GM19467 (cell line): ENCODE data around the gene GRPEL1.

Experiments used
- ATAC-seq: cut with Tn5 transposase; IDR thresholded peaks from one replicate; pipeline ENCODE4 v1.9.1; 2021; ENCODE audit warnings: mild to moderate bottlenecking, moderate library complexity; ENCODE audit not compliant: unreplicated experiment

GRPEL1 gene

GRCh38 chr4:7025040-7025602 lies 42.7 kb downstream of the GRPEL1 start:
- ATAC-seq: no peak

GRCh38 chr4:7024336-7024890 lies 43.5 kb downstream of the GRPEL1 start:
- no peak for ATAC-seq

DNA sequence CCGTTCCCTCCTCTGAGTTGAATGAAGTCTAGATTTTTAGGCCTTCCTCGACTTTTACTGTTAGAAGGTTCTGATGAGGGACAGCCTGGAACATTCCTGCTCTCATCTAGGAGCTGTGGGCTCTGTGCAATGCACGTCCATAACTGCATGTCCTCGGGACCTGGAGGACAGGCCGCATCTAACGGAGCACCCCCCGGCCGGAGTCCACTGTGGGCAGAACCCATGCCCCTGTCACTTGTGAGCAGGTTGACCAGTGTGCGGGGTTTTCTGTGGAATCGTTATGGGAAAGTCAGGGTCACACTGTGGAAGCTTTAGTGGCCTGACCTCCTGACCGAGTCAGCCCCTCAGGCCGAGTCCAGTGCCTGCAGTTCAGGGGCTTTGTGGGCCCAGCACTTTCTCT lies 44.0 kb downstream of the GRPEL1 start:
- ATAC-seq: no peak

GRCh38 chr4:7023486-7023885 lies 44.4 kb downstream of the GRPEL1 start:
- no peak for ATAC-seq

DNA sequence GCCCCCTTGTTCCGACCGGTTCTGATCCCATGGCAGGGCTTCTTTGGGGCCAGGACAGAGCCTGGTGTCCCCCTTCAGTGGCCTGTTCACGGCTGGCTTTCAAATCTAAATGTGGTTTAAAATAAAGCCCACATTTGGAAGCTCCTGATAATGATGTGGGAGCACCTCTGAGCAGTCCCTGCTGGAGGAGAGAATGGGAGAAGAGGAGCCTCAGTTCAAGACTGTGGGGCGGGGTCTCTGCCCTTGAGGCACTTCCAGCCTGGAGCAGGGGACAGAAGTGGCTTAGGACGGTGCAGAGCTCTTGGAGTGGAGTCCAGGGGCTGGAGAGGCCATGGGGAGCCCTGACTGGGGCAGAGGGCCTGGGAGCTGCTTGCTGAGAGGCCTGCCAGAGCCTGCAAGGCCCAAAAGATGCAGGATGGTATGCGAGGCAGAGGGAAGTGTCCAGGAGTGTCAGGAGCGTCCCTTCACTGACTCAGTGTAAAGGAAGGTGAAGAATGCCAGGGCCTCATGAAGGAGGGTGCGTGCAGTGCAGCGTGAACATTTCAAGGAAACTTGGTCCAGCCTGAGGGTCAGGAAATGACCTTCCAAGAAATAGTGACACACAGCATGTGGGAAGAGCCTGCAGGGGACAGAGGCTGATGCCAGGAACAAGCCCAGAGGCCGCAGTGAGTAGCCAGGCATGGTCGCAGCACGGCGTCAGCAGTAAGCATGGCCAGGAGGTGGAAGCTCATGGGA lies 45.8 kb downstream of the GRPEL1 start:
- ATAC-seq: no peak

- no peak for ATAC-seq
Observed at GRCh38 chr4:7021355-7021754, 46.5 kb downstream of the GRPEL1 start.

- ATAC-seq: no peak
Observed at GRCh38 chr4:7020856-7021255, 47.0 kb downstream of the GRPEL1 start.

DNA sequence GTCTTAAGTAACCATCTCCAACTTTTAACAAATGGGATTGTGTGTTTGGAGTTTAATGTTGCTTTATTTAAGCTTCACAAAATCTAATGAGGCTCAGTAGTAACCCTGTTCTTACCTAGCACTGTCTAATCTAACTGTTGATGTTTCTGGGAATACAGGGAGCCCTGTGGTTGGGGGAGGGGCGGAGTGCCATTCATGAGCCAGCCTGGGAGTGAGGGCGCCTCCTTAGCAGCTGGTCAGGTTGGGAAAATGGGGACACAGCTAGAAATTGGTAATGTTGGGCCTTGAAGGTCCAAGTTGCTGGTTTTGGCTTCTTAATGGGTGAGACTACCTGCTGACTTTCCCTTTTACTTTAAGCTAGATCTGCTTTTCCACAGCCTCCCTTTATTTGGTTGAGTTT lies 47.6 kb downstream of the GRPEL1 start:
- ATAC-seq: no peak

GRCh38 chr4:7019367-7019766 lies 48.5 kb downstream of the GRPEL1 start:
- ATAC-seq: no peak

DNA sequence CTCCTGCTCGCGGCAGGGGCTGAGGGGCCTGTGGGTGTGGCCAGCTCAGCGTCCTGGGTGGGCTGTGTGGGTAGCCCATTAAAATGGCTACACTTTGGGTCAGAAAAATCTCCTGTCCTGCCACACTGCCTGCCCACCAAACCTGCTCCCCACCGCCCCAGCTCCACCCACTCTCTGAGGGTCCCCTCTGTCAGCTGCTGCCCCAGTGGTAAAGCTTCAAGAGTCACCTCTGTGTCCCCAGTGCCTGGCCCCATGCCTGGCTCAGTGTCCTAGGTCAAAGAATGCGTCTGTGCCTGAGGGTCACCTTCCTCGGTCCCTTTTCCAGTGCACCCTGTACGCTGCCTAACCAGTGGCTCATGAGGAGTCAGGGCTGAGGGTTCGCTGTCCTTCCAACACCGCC lies 49.6 kb downstream of the GRPEL1 start:
- ATAC-seq: no peak

GRCh38 chr4:7017446-7018048 lies 50.3 kb downstream of the GRPEL1 start:
- ATAC-seq: no peak

DNA sequence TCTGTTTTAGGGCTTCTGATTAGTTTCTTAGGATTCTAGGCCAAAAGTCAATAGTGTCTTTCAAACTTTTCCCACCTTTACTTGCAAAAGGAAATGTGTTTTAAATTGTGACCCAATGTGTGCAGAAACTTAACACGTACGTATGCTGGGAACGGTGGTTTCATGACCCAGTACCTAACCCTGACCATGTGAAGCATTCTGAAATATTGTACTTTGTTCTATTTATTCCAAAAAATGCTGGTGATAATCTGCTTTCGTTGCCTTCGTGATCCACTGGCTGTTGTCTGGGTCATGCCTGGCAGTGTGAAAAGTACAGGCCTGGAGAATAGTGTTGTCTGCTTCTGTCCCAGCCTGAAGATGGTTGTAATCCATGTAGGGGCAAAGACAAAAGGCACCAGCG lies 51.4 kb downstream of the GRPEL1 start:
- ATAC-seq: no peak

DNA sequence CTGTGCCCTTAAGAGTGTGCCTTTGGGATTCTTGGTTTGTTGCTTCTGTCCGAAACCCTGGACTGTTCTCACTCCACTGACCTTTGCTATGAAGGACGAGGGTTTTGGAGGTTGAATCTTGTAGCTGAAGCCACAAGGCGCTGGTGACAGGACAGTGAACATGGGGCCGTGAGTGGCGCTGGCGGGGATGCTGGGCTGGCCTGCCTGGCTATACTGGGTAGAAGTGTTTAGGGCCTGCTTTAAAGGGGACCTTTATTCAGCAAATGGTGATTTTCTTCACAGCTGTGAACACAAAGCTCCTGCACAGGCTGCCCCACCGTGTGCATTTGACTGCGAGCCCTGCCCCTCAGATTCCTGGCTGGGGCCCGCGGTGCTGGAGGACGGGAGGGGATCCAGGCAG lies 51.8 kb downstream of the GRPEL1 start:
- no peak for ATAC-seq

GRCh38 chr4:7015383-7016035 lies 52.4 kb downstream of the GRPEL1 start:
- no peak for ATAC-seq

DNA sequence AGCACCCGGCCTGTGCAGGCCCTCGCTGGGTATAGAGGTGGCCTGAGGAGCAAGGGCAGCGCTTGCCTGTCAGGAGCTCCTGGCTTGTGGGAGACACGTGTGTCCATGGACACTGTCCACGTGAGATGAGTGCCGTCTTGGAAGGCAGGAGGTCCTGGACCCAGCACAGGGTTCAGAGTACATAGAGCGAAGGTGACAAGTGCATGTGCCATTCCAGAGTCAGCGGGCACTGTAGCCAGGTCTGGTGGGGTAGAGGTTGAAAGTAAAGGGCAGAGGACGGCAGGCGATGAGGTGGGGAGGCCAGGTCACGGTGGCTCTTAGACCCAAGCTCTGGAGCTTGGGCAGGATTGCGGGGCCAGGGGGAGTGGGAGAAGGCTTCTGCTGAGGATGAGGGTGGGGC lies 53.0 kb downstream of the GRPEL1 start:
- ATAC-seq: no peak

DNA sequence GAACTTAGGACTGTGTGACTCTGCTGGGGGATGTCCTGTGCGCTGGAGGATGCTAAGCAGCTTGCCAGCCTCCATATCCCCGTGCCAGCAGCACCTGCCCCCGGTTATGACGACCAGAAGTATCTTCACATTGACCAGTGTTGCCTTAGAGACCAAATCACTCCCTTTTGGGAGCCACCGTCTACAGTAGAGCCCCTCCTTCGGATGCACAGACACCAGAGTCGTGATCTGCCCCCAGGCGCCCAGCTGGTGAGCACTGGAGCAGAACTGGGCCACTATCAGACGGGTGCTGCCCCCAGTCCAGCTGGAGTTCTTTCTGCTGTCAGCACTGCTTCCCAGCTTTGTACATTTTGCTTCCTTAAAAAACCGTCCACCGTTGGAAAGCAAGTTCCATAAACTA lies 54.7 kb downstream of the GRPEL1 start:
- no peak for ATAC-seq

DNA sequence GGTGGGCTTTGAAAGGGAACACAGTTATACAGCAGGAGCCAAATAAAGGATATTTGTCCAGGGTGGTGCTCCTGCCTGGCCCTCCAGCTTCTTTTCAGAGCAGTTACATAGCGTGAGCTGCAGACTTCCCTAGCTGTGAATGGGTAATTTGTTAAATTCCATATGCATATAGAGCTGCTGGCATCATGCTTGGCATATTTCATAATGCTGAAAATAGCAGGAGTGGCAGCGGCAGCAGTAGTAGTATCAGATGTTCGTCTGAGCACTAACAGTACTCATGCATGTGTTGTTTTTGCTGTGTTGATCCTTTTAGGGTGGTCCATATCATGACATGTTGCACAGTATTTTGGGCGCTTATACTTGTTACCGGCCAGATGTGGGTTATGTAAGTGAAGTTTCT lies 58.3 kb downstream of the GRPEL1 start:
- ATAC-seq: no peak
